Fibroblast of skin of right biceps (primary cell): Measurements from ENCODE around the gene PCSK6.
"Not testable (repeated sequence)": the region's sequence is repeated elsewhere in the genome, so short reads cannot be mapped to it uniquely, and the experiment has no call there.

ENCODE experiments used
- DNase-seq: peaks from one replicate; pipeline ENCODE4 v3.0.0-alpha.2; 2013

Gene PCSK6

GRCh38 chr15:101306341-101307047 is 183.0 kb downstream of the PCSK6 start:
- DNase-seq: no peak

- no peak for DNase-seq
Observed at GRCh38 chr15:101305820-101306255, 183.7 kb downstream of the PCSK6 start.

DNA sequence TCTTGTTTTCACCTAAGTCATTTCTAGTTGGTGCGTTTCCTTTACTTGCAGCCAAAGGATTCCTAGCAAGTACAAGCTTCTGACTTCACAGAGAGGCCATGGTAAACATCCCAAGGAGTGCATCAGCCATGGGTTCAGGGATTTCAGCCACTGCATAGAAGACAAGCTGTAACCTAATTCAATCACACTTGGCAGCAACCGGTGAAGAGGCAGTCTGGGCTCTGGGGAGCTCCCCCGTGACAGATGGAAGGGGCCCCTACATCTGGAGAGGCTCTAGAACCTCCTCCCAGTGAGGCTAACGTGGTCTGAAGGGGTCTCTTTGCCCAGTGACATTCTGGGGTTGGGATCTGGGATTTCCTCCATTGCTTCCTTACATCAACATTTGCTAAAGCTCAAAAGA is 186.1 kb downstream of the PCSK6 start:
- DNase-seq: no peak

DNA sequence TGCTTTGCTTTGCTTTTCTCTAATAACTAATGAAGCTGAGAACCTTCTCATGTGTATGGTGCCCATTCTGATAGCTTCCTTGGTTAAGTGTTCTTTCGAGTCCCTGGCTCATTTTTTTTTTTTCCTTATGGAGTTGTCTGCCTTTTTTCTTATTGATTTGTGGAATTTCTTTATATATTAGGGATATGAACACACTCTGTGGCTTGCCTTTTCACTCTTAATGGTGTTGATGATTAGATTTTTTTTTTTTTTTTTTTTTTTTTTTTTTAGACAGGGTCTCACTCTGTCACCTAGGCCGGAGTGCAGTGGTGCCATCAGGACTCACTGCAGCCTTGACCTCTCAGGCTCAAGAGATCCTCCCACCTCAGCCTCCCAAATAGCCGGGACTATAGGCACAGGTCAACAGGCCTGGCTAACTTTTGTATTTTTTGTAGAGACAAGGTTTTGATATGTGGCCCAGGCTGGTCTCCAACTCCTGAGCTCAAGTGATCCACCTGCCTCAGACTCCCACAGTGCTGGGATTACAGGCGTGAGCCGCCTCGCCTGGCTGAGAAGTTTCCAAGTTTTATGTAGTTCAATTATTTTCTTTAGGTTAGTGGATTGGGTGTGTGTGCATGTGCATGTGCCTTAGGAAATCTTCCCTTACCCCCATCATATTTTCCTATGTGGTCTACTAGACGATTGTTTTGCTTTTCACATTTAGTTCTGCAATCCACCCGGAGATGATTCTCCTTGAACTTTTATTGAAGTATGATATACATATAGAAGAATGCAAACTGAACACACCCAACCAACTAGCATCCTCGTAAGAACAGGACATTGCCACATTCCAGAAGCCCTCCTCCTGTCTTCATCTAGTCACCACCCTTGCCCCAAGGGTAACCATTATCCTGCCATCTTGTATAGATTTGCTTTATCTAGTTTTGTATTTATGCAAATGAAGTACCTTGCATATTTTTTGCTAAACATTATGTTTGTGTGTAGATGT is 192.8 kb downstream of the PCSK6 start:
- peak; percentile 58 for DNase-seq

- DNase-seq: peak; percentile 86
Observed at GRCh38 chr15:101295607-101296161, 193.8 kb downstream of the PCSK6 start.

GRCh38 chr15:101294731-101295606 is 194.5 kb downstream of the PCSK6 start, which contains the start of gene SNRPA1:
Gene SNRPA1, minus strand, starts transcription at chr15:101295248. Its CDS starts 70 bp downstream, at chr15:101295178.
- DNase-seq: peak; percentile 96

DNA sequence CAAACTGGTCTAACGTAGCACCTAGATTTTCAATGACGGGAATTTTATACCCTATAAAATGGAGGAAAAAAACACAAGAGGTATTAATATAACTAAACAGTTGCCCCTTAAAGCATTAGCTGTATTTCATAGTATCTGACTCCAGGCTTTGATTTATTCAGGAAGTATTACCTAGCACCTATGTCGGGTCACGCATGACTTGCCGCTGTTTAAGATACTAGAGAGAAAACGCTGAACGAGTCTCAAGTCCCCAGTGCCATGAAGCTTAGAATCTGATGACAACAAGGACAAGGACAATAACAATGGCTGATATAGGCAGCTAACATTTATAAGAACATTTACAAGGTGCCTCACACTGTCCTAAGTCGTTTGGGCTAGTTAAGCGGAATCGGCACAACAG is 196.4 kb downstream of the PCSK6 start:
- DNase-seq: no peak

GRCh38 chr15:101288905-101289513 is 200.5 kb downstream of the PCSK6 start:
- DNase-seq: peak; percentile 48

DNA sequence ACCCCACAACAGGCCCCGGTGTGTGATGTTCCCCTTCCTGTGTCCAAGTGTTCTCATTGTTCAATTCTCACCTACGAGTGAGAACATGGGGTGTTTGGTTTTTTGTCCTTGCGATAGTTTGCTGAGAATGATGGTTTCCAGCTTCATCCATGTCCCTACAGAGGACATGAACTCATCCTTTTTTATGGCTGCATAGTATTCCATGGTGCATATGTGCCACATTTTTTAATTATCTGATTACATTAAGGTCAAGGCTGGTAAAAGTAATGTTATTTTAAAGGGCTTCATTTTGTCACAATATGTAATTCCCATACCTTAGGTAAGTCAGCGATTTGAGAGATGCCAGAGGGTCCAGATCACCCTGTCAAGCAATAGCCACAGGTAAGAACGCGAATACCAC is 202.2 kb downstream of the PCSK6 start:
- not testable (repeated sequence) for DNase-seq

DNA sequence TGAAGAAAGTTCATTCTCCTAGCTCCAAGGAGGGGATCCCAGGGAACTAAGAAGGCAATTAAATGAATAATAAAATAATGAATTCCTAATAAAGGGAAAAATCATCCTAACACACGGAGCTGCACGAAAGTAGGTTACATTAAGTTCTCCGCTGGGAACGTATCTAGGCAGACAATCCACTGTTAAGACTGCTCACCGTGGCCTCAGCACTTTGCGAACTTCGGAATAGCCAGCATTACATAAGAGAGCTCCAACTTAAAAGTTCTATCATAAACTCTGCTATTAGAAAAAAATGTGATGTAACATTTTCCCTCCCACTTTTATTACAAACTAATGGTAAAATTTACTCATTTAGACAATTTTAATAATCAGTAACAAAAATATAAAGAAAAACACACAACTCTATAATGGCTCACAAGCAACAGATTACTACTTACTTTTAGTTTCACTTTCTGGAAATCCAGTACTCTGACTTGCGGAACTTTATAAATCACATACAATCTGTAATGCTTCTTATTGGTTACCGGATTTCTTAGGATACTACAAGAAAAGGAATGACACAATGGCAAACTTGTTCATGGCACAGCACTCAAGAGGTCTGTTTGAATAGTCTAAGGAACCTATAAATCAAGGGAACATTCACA is 202.9 kb downstream of the PCSK6 start:
- DNase-seq: no peak

- DNase-seq: no peak
Observed at GRCh38 chr15:101283931-101284330, 205.6 kb downstream of the PCSK6 start.

DNA sequence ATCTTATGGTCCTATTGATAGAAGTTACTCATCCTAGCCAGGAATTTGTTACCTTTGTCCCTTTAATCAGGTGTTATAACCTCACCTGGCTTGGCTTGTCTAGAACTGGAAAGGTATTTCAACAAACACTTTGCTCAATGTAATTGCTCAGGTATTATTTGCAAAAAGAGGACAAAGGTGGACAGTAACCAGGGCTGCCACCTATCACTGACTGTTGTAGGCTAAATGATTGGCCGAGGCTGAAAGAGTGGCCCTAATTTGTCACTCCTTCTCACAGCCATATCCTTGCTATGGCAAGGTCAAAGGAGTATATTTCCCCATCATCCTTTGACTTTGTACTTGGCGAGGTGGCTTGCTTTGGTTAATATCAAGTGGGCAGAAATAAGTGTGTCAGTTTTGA is 209.5 kb downstream of the PCSK6 start:
- no peak for DNase-seq

- no peak for DNase-seq
Observed at GRCh38 chr15:101277943-101278564, 211.5 kb downstream of the PCSK6 start.

DNA sequence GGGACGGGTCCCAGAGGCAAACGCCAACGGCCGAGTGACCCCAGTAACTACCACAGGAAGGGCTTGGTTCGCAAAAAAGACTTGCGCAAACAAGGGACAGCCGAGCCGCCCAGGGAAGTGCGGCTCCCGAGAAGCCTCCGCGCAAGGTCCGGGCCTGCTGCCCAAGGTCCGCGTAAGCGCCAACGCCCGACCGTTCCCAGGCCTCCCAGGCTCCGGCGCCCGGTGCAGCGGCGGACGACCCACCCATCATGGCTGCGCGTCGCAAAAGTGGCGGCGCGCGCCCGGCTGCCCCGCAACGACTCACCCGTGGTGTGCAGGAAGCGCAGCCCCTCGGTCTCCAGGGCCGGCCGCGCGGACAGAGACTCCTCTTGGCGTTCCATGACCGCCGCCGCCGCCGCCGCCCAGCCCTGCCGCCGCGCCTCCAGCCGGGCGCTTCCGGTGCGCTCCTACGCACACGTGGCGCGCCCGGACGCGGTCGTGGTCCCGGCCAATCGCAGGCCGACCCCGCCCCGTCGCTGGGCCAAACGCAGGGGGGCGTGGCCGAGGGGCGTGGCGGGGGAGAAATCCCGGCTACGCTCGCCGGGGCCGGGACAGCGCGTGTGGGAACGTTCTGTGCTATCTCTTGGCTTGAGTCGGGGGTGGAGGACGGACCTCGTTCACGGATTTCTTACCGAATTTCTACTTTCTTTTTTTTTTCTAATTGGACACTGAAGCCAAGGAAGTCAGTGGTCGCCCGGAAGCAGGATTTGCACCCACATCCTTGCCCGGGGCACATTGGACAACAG is 212.3 kb downstream of the PCSK6 start, which contains the start of gene SELENOS:
TSS of gene SELENOS (minus strand) at position 448 of the 785 bp plus-strand sequence. CDS start at position 380, 68 bp downstream.
- DNase-seq: peak; percentile 91

- peak; percentile 39 for DNase-seq
Observed at GRCh38 chr15:101276501-101277037, 212.9 kb downstream of the PCSK6 start.

DNA sequence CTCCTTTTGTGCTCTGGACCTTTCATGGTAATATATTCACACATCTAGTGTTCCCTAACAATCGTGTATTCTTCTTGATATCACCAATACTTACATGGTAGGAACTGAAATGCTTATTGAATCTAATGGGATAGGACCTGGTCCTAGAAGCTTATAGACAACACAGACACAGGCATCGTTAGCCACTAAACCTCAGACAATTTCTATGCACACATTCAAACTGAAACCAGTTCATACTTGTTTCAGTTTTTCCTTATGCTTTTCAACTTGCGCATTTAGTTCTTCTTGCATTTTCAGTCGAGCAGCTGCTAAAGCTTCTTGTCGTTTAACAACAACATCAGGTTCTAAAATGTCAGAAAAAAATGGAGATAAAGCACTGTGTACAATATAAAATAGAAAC is 214.5 kb downstream of the PCSK6 start:
- DNase-seq: no peak

DNA sequence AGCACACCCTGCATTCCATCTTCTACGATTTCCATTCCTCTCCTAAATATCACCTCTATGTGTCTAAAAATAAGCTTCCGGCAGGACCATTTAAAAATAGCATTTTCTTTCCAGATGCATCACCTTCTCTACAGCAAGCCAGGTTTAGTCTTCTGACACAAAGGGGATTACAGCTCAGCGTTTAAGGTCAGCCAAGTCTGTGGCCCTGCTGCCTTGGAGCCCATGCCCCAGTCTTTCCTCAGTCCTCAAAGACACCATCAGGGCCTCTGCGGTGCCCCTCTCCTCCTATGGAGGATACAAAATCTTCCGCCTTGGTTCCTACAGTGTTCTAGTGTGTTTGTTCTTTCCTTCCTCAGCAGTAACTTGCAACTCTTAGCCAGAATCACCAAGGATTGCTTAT is 216.0 kb downstream of the PCSK6 start:
- DNase-seq: no peak

DNA sequence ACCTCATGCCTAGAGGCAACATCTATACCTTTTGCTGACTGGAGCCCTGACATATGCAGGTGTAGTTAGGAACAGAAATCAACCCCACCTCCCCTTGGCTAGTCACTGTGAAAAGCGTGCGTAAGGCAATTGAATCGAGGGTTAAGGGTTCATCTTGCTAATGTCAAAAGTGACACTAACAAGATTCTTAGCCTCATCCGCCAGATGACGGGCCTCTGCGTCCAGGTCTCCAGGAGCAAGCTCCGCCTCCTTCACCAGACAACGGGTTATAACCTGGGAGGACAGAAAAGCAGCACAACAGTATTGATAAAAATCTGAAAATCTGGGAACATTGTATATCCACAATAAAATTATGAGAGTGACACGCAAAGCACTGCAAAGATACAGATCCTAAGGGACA is 216.9 kb downstream of the PCSK6 start:
- DNase-seq: no peak

GRCh38 chr15:101269479-101270223 is 219.9 kb downstream of the PCSK6 start:
- DNase-seq: no peak
